OCI-LY7 (cell line): Measurements from ENCODE around the gene RAD51. TPM values are rescaled to one million over a fixed set of nuclear protein-coding genes. Genes with fewer than 3 reads are reported as not detected.

Experiments used
- BruUV-seq: library from RNA; stranded (reverse); fragments of 400-500 nt; replicated peaks from 2 replicates; lab custom pipeline; 2021; lab: Mats Ljungman, UMichigan
- CTCF ChIA-PET: fragments of 300-600 bp; sonication (Branson Sonifier 250); formaldehyde crosslinking; loops from one replicate; lab custom pipeline; 2022; ENCODE audit warnings: antibody characterized with exemption; ENCODE audit not compliant: unreplicated experiment; lab: Charles Lee
- POLR2A ChIA-PET: fragments of 300-600 bp; sonication (Branson Sonifier 250); formaldehyde crosslinking; loops from one replicate; lab custom pipeline; 2022; ENCODE audit warnings: antibody characterized with exemption; lab: Charles Lee
- DNase-seq: peaks from one replicate; pipeline ENCODE4 v3.0.0-alpha.2; 2015; ENCODE audit warnings: low spot score
- H2AFZ ChIP-seq: fragments of 200-600 bp; sonication (generic), shearing (Covaris generic); 2 replicates; pipeline ENCODE4 v1.6.1; 2014; ENCODE audit warnings: mild to moderate bottlenecking, antibody characterized with exemption, low read length, moderate library complexity
- H3K27ac ChIP-seq: fragments of 200-600 bp; sonication (generic); 2 replicates; pipeline ENCODE4 v1.5.1; 2014; ENCODE audit warnings: mixed run types, low read depth, mild to moderate bottlenecking, moderate library complexity, low read length, inconsistent platforms; ENCODE audit not compliant: poor library complexity, severe bottlenecking
- H3K36me3 ChIP-seq: fragments of 200-600 bp; sonication (generic); 2 replicates; pipeline ENCODE4 v1.6.1; 2014; ENCODE audit warnings: mild to moderate bottlenecking, antibody characterized with exemption, low read length, moderate library complexity, mixed read lengths; ENCODE audit not compliant: insufficient read depth
- H3K4me1 ChIP-seq: fragments of 200-600 bp; sonication (generic); 2 replicates; pipeline ENCODE4 v1.5.1; 2014; ENCODE audit warnings: mild to moderate bottlenecking, low read length; ENCODE audit not compliant: insufficient read depth, poor library complexity, severe bottlenecking
- H3K4me2 ChIP-seq: fragments of 200-600 bp; sonication (generic); 2 replicates; pipeline ENCODE4 v1.6.1; 2014; ENCODE audit warnings: mild to moderate bottlenecking, low read length
- H3K4me3 ChIP-seq: fragments of 200-600 bp; sonication (generic); 2 replicates; pipeline ENCODE4 v1.5.1; 2014; ENCODE audit warnings: mild to moderate bottlenecking, low read depth, low read length; ENCODE audit not compliant: poor library complexity, severe bottlenecking
- H3K79me2 ChIP-seq: fragments of 200-600 bp; sonication (generic); 2 replicates; pipeline ENCODE4 v1.6.1; 2016; ENCODE audit warnings: low read depth, mild to moderate bottlenecking, low read length, moderate library complexity, mixed read lengths; ENCODE audit not compliant: insufficient read depth
- H3K9me2 ChIP-seq: fragments of 200-600 bp; sonication (generic); 2 replicates; pipeline ENCODE4 v1.6.1; 2016; ENCODE audit warnings: mild to moderate bottlenecking, low read length, mixed read lengths; ENCODE audit not compliant: insufficient read depth
- H3K9me3 ChIP-seq: fragments of 200-600 bp; sonication (generic); 2 replicates; pipeline ENCODE4 v1.6.1; 2014; ENCODE audit warnings: mild to moderate bottlenecking, mixed run types, low read length, mixed read lengths
- H4K20me1 ChIP-seq: fragments of 200-600 bp; sonication (generic); 2 replicates; pipeline ENCODE4 v1.6.1; 2014; ENCODE audit warnings: mild to moderate bottlenecking, antibody characterized with exemption, low read length, moderate library complexity, mixed read lengths; ENCODE audit not compliant: insufficient read depth
- EZH2phosphoT487 ChIP-seq: fragments of 200-600 bp; sonication (generic); IDR thresholded peaks from 2 replicates; pipeline ENCODE4 v1.6.1; 2018; ENCODE audit warnings: low read depth, borderline replicate concordance, mild to moderate bottlenecking, mixed run types, antibody characterized with exemption, low read length, moderate library complexity, mixed read lengths
- intact Hi-C: fragments of 100-400 bp; cut with micrococcal nuclease; formaldehyde crosslinking; loops from one replicate; pipeline ENCODE4 v1.10.0; 2022; ENCODE audit not compliant: unreplicated experiment
- total RNA-seq, 2 experiments: library from RNA; depleted of rRNA in 1 of 2; stranded (reverse); fragments of >200 nt in 1 of 2; shearing (Covaris generic) in 1 of 2; gene quantifications; 2 replicates each; pipeline ENCODE4 v1.2.3, GENCODE V29; 2014 to 2022
- TF ChIP-seq, protein P1 (sequence below): fragments of 200-600 bp; sonication (generic); conservative IDR thresholded peaks from 2 replicates; pipeline ENCODE4 v1.5.1; 2014; ENCODE audit warnings: mild to moderate bottlenecking, antibody characterized with exemption, low read length, moderate library complexity, mixed read lengths

RAD51 gene
- total RNA-seq, 2 experiments from 2014 or later, result 45.8 to 86.8 TPM

DNA sequence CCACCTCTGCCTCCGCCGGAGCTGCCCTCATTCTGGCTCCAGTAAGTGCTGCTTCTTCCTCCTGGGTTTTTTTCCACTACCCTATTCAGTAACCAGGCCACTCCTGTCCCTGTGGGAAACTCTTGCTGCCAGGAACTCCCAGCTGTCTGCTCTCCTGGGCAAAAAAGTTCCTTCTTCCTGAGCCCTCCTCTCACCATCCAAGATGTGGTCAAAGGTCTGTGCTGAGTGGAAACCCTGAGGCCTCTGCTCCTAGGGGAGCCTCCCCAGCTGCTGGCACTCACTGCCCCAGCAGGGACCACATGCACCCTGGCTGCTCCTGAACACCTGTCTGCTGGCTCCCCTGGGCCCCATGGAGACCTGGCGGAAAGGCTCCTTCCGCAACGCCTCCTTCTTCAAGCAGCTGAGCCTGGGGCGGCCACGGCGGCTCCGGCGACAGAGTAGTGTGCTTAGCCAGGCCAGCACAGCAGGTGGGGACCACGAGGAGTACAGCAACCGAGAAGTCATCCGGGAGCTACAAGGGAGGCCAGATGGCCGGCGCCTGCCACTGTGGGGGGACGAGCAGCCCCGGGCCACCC, 75.3 kb downstream of the RAD51 start:
- Histone ChIP-seq H3K36me3 (peaks cover 57% of the 10 kb centered on the region; the same call in 1 of the 2 replicates), H3K79me2 (no peaks in the 10 kb centered on the region), H3K4me3 (peak overlapping the region; percentile 61), H3K27ac (peak overlapping the region; percentile 97), H2AFZ (no peak overlapping the region), H3K4me2 (peak overlapping the region; percentile 80), H3K4me1 (peaks cover 53% of the 10 kb centered on the region), H4K20me1 (no peaks in the 10 kb centered on the region), H3K9me3 (no peaks in the 10 kb centered on the region), H3K9me2 (no peaks in the 10 kb centered on the region)
- intact Hi-C loops, result no loop called here
- no TSS peak for BruUV-seq
- ChIA-PET CTCF (interaction anchor here (1.2 to 1.8 kb wide), 2 partner anchors 12 to 13 kb away, joined by 3 to 5 read pairs; no protein-coding TSS in a partner anchor), POLR2A (interaction anchor here (0.6 to 3.3 kb wide), 9 partner anchors 11 to 347 kb away, joined by 3 to 15 read pairs (median 4); partner anchors contain the start of genes CCDC32 and RPUSD2)
- TF ChIP-seq, protein P1, sequence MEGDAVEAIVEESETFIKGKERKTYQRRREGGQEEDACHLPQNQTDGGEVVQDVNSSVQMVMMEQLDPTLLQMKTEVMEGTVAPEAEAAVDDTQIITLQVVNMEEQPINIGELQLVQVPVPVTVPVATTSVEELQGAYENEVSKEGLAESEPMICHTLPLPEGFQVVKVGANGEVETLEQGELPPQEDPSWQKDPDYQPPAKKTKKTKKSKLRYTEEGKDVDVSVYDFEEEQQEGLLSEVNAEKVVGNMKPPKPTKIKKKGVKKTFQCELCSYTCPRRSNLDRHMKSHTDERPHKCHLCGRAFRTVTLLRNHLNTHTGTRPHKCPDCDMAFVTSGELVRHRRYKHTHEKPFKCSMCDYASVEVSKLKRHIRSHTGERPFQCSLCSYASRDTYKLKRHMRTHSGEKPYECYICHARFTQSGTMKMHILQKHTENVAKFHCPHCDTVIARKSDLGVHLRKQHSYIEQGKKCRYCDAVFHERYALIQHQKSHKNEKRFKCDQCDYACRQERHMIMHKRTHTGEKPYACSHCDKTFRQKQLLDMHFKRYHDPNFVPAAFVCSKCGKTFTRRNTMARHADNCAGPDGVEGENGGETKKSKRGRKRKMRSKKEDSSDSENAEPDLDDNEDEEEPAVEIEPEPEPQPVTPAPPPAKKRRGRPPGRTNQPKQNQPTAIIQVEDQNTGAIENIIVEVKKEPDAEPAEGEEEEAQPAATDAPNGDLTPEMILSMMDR, result no peak
- TF ChIP-seq EZH2phosphoT487, result no peak
- peak; percentile 87 for DNase-seq

DNA sequence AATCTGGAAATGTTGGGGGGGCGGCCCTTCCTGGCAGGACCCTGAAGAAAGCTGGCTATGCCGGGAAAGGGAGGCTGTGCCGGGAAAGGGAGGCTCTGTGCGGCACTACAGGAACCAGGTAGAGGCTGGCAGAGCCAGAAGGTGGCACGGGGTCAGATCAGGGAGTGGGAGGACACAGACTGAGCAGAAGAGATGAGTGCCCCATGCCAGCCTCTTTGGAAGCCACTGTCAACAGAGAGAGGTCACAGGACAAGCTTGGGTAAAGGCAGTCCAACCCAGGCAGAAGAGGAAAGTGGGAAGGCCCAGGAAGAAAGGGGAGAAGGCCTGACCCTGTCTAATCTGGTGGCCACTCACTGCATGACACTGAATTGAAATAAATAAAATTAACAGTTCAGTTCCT, 76.3 kb downstream of the RAD51 start:
- Histone ChIP-seq H3K79me2 (no peaks in the 10 kb centered on the region), H3K4me3 (peak overlapping the region; percentile 61), H3K36me3 (peaks cover 62% of the 10 kb centered on the region; the same call in 1 of the 2 replicates), H3K27ac (peak overlapping the region; percentile 97), H3K4me1 (peaks cover 43% of the 10 kb centered on the region), H2AFZ (no peak overlapping the region), H3K4me2 (peak overlapping the region; percentile 80), H3K9me2 (no peaks in the 10 kb centered on the region), H4K20me1 (no peaks in the 10 kb centered on the region), H3K9me3 (no peaks in the 10 kb centered on the region)
- DNase-seq, result no peak
- TF ChIP-seq, protein P1, result no peak
- no peak for TF ChIP-seq EZH2phosphoT487
- no TSS peak for BruUV-seq
- POLR2A ChIA-PET, result interaction anchor here (1.5 to 3.3 kb wide), 3 partner anchors 11 to 206 kb away, joined by 3 to 15 read pairs (median 9); partner anchors contain the start of gene CCDC32
- intact Hi-C loops, result no loop called here
- CTCF ChIA-PET, result no interaction called here

DNA sequence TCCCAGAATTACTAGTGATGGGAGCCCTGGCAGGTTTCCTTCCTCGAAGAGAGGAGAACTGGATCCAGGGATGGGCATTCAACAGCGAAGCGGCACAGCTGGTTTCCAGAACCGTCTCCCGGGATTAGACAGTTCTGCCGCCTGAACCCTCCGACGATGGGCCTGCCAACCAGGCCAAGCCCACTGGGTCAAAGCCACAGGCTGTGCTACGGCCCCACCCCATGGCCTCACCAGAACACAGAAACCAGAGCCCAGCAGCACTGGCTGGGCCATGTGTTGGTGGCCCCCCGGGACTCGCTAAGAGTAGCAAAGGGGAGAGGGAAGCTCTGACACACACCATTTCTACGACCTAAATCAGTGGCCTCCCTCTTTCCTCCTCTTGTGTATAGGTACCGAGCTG, 77.0 kb downstream of the RAD51 start:
- ChIA-PET POLR2A (no interaction called here), CTCF (no interaction called here)
- Histone ChIP-seq H3K9me3 (no peaks in the 10 kb centered on the region), H2AFZ (no peak overlapping the region), H3K79me2 (no peaks in the 10 kb centered on the region), H3K4me1 (peaks cover 39% of the 10 kb centered on the region), H3K9me2 (no peaks in the 10 kb centered on the region), H3K27ac (no peak overlapping the region), H4K20me1 (no peaks in the 10 kb centered on the region), H3K4me3 (no peak overlapping the region), H3K36me3 (peaks cover 62% of the 10 kb centered on the region; the same call in 1 of the 2 replicates), H3K4me2 (no peak overlapping the region)
- intact Hi-C loops, result no loop called here
- DNase-seq, result no peak
- TF ChIP-seq, protein P1, result 0 out of 2 replicates have a peak, but pooled peaks have one; percentile 10
- TF ChIP-seq EZH2phosphoT487, result no peak
- BruUV-seq, result no TSS peak
